AG10803 (cell line): ENCODE measurements around the gene MED8.

Experiments
- DNase-seq: peaks from one replicate; pipeline ENCODE4 v3.0.0; 2010; ENCODE audit warnings: low read depth
- H3K4me3 ChIP-seq: 2 replicates; pipeline ENCODE4 v1.5.1; 2011; ENCODE audit warnings: mild to moderate bottlenecking, low read length, control low read depth
- CTCF ChIP-seq: conservative IDR thresholded peaks from 2 replicates; pipeline ENCODE4 v1.5.1; 2011; ENCODE audit warnings: mild to moderate bottlenecking, low read length, control low read depth, inconsistent platforms

MED8 gene

GRCh38 chr1:43382027-43382779 lies 7.4 kb downstream of the MED8 start:
- DNase-seq, result no peak
- H3K4me3 ChIP-seq, result no peak overlapping the region
- no peak for TF ChIP-seq CTCF

- no peak overlapping the region for H3K4me3 ChIP-seq
- TF ChIP-seq CTCF, result no peak
- no peak for DNase-seq
Measured at GRCh38 chr1:43381612-43382011, 8.0 kb downstream of the MED8 start.

- TF ChIP-seq CTCF, result no peak
- H3K4me3 ChIP-seq, result no peak overlapping the region
- no peak for DNase-seq
Measured at GRCh38 chr1:43379476-43379875, 10.1 kb downstream of the MED8 start.

GRCh38 chr1:43377831-43378230 lies 11.8 kb downstream of the MED8 start:
- no peak overlapping the region for H3K4me3 ChIP-seq
- no peak for TF ChIP-seq CTCF
- DNase-seq, result no peak

GRCh38 chr1:43376723-43377235 lies 12.8 kb downstream of the MED8 start:
- no peak for DNase-seq
- TF ChIP-seq CTCF, result no peak
- no peak overlapping the region for H3K4me3 ChIP-seq

GRCh38 chr1:43373066-43373940 lies 16.3 kb downstream of the MED8 start:
- no peak overlapping the region for H3K4me3 ChIP-seq
- peak; percentile 76 for DNase-seq
- no peak for TF ChIP-seq CTCF
